ENCODE results near the gene ZNF846. TPM values are rescaled to one million over a fixed set of nuclear protein-coding genes. Genes with fewer than 3 reads are reported as not detected.
"Not testable (repeated sequence)": the region's sequence is repeated elsewhere in the genome, so short reads cannot be mapped to it uniquely, and the experiment has no call there.

ZNF846 gene
- total and polyA plus RNA-seq, 5 donors from 2014 or later, result 3.6 to 8.4 (median 4.0) TPM

- H3K36me3 Mint-ChIP-seq, result no peaks in the 10 kb centered on the region
- no peaks in the 10 kb centered on the region for H3K36me3 ChIP-seq (ENCODE audit: control insufficient read depth, insufficient read depth, low read length)
- DNase-seq, result no peak
- no peak for ATAC-seq (ENCODE audit: low read depth in 2 of 2)
- H3K27ac Mint-ChIP-seq, result peak overlapping the region in 1 of 3 donors; percentile 31
- H3K27me3 Mint-ChIP-seq, result no peaks in the 10 kb centered on the region
- no peaks in the 10 kb centered on the region for H3K9me3 ChIP-seq (ENCODE audit: control insufficient read depth in 2 of 2, low read length in 2 of 2)
- peaks cover 10 to 39% (median 12%) of the 10 kb centered on the region in 4 donors for H3K4me1 Mint-ChIP-seq
- H3K4me1 ChIP-seq (ENCODE audit: control insufficient read depth, insufficient read depth, low read length, poor library complexity, severe bottlenecking), result peaks cover 22% of the 10 kb centered on the region
- no peak overlapping the region for H3K27ac ChIP-seq (ENCODE audit: insufficient read depth, low read length, poor library complexity, severe bottlenecking)
- no peak overlapping the region for H3K4me3 ChIP-seq (ENCODE audit: low read depth, low read length)
- peaks cover 0 to 2% (median 0%) of the 10 kb centered on the region in 7 donors for H3K9me3 Mint-ChIP-seq
- no peaks in the 10 kb centered on the region for H3K27me3 ChIP-seq (ENCODE audit: control insufficient read depth, insufficient read depth, low read length)
- H3K4me3 Mint-ChIP-seq, result peak overlapping the region in 2 of 4 donors; percentile 58 to 80
These were observed 20.5 kb upstream of the ZNF846 start for GRCh38 chr19:9789066-9789465.

- not testable (repeated sequence) for H3K9me3 Mint-ChIP-seq; H3K27me3 Mint-ChIP-seq; H3K27me3 ChIP-seq (ENCODE audit: control insufficient read depth, insufficient read depth, low read length); H3K4me3 ChIP-seq (ENCODE audit: low read depth, low read length); ATAC-seq (ENCODE audit: low read depth in 2 of 2); H3K36me3 ChIP-seq (ENCODE audit: control insufficient read depth, insufficient read depth, low read length); H3K27ac ChIP-seq (ENCODE audit: insufficient read depth, low read length, poor library complexity, severe bottlenecking); H3K9me3 ChIP-seq (ENCODE audit: control insufficient read depth in 2 of 2, low read length in 2 of 2); H3K36me3 Mint-ChIP-seq; DNase-seq; H3K27ac Mint-ChIP-seq
- Mint-ChIP-seq H3K4me3 (peak overlapping the region in 1 of 4 donors; percentile 80), H3K4me1 (peaks cover 10 to 41% (median 12%) of the 10 kb centered on the region in 4 donors)
- H3K4me1 ChIP-seq (ENCODE audit: control insufficient read depth, insufficient read depth, low read length, poor library complexity, severe bottlenecking), result peaks cover 22% of the 10 kb centered on the region
These were observed 20.1 kb upstream of the ZNF846 start for GRCh38 chr19:9788604-9789003.

- Histone ChIP-seq H3K27me3 (ENCODE audit: control insufficient read depth, insufficient read depth, low read length) (no peaks in the 10 kb centered on the region), H3K27ac (ENCODE audit: insufficient read depth, low read length, poor library complexity, severe bottlenecking) (no peak overlapping the region), H3K36me3 (ENCODE audit: control insufficient read depth, insufficient read depth, low read length) (no peaks in the 10 kb centered on the region), H3K9me3 (ENCODE audit: control insufficient read depth in 2 of 2, low read length in 2 of 2) (no peaks in the 10 kb centered on the region), H3K4me1 (ENCODE audit: control insufficient read depth, insufficient read depth, low read length, poor library complexity, severe bottlenecking) (peaks cover 16% of the 10 kb centered on the region), H3K4me3 (ENCODE audit: low read depth, low read length) (peak overlapping the region; percentile 18)
- no peaks in the 10 kb centered on the region for H3K9me3 Mint-ChIP-seq
- H3K27ac Mint-ChIP-seq, result peak overlapping the region in 2 of 3 donors; percentile 67 to 94
- peaks cover 7 to 36% (median 10%) of the 10 kb centered on the region in 4 donors for H3K4me1 Mint-ChIP-seq
- H3K36me3 Mint-ChIP-seq, result peaks cover 4% of the 10 kb centered on the region
- DNase-seq, result no peak
- no peaks in the 10 kb centered on the region for H3K27me3 Mint-ChIP-seq
- no peak for ATAC-seq (ENCODE audit: low read depth in 2 of 2)
- peak overlapping the region; percentile 70 to 82 (median 76) for H3K4me3 Mint-ChIP-seq
These were observed 18.3 kb upstream of the ZNF846 start for GRCh38 chr19:9786819-9787218.

GRCh38 chr19:9786342-9786741 lies 17.8 kb upstream of the ZNF846 start:
- H3K4me1 Mint-ChIP-seq, result peaks cover 7 to 33% (median 9%) of the 10 kb centered on the region in 4 donors
- no peaks in the 10 kb centered on the region for H3K9me3 Mint-ChIP-seq
- DNase-seq (no peak), ATAC-seq (ENCODE audit: low read depth in 2 of 2) (no peak)
- no peaks in the 10 kb centered on the region for H3K27me3 Mint-ChIP-seq
- H3K27ac Mint-ChIP-seq, result peak overlapping the region; percentile 67 to 96 (median 94)
- Histone ChIP-seq H3K4me3 (ENCODE audit: low read depth, low read length) (peak overlapping the region; percentile 57), H3K27me3 (ENCODE audit: control insufficient read depth, insufficient read depth, low read length) (no peaks in the 10 kb centered on the region), H3K36me3 (ENCODE audit: control insufficient read depth, insufficient read depth, low read length) (no peaks in the 10 kb centered on the region), H3K9me3 (ENCODE audit: control insufficient read depth in 2 of 2, low read length in 2 of 2) (no peaks in the 10 kb centered on the region), H3K4me1 (ENCODE audit: control insufficient read depth, insufficient read depth, low read length, poor library complexity, severe bottlenecking) (peaks cover 14% of the 10 kb centered on the region), H3K27ac (ENCODE audit: insufficient read depth, low read length, poor library complexity, severe bottlenecking) (peak overlapping the region; percentile 85)
- peaks cover 4% of the 10 kb centered on the region for H3K36me3 Mint-ChIP-seq
- H3K4me3 Mint-ChIP-seq, result peak overlapping the region; percentile 82 to 92 (median 88)

- DNase-seq (peak; percentile 90 to 95 (median 92)), ATAC-seq (ENCODE audit: low read depth in 2 of 2) (peak; percentile 79 to 82)
- Histone ChIP-seq H3K4me3 (ENCODE audit: low read depth, low read length) (peak overlapping the region; percentile 64), H3K36me3 (ENCODE audit: control insufficient read depth, insufficient read depth, low read length) (no peaks in the 10 kb centered on the region), H3K27ac (ENCODE audit: insufficient read depth, low read length, poor library complexity, severe bottlenecking) (peak overlapping the region; percentile 85), H3K27me3 (ENCODE audit: control insufficient read depth, insufficient read depth, low read length) (no peaks in the 10 kb centered on the region), H3K4me1 (ENCODE audit: control insufficient read depth, insufficient read depth, low read length, poor library complexity, severe bottlenecking) (peaks cover 9% of the 10 kb centered on the region), H3K9me3 (ENCODE audit: control insufficient read depth in 2 of 2, low read length in 2 of 2) (no peaks in the 10 kb centered on the region)
- H3K9me3 Mint-ChIP-seq, result no peaks in the 10 kb centered on the region
- peak overlapping the region; percentile 82 to 92 (median 88) for H3K4me3 Mint-ChIP-seq
- peak overlapping the region; percentile 88 to 96 (median 94) for H3K27ac Mint-ChIP-seq
- peaks cover 5 to 28% (median 8%) of the 10 kb centered on the region in 4 donors for H3K4me1 Mint-ChIP-seq
- peaks cover 4% of the 10 kb centered on the region for H3K36me3 Mint-ChIP-seq
- no peaks in the 10 kb centered on the region for H3K27me3 Mint-ChIP-seq
These were observed 17.1 kb upstream of the ZNF846 start for GRCh38 chr19:9785367-9786331.

- ATAC-seq (ENCODE audit: low read depth in 2 of 2); H3K27ac ChIP-seq (ENCODE audit: insufficient read depth, low read length, poor library complexity, severe bottlenecking): not testable (repeated sequence)
These were observed 15.6 kb upstream of the ZNF846 start for GRCh38 chr19:9784163-9784496.

GRCh38 chr19:9782338-9782737 lies 13.8 kb upstream of the ZNF846 start:
- Histone ChIP-seq H3K36me3 (ENCODE audit: control insufficient read depth, insufficient read depth, low read length) (no peaks in the 10 kb centered on the region), H3K9me3 (ENCODE audit: control insufficient read depth in 2 of 2, low read length in 2 of 2) (peaks cover 6 to 10% of the 10 kb centered on the region in 2 experiments), H3K27ac (ENCODE audit: insufficient read depth, low read length, poor library complexity, severe bottlenecking) (no peak overlapping the region), H3K4me1 (ENCODE audit: control insufficient read depth, insufficient read depth, low read length, poor library complexity, severe bottlenecking) (peaks cover 9% of the 10 kb centered on the region), H3K27me3 (ENCODE audit: control insufficient read depth, insufficient read depth, low read length) (no peaks in the 10 kb centered on the region), H3K4me3 (ENCODE audit: low read depth, low read length) (no peak overlapping the region)
- ATAC-seq (ENCODE audit: low read depth in 2 of 2), result no peak
- Mint-ChIP-seq H3K27me3 (no peaks in the 10 kb centered on the region), H3K4me3 (peak overlapping the region in 1 of 4 donors; percentile 54), H3K27ac (no peak overlapping the region), H3K4me1 (peaks cover 0 to 21% (median 2%) of the 10 kb centered on the region in 4 donors), H3K36me3 (peaks cover 9% of the 10 kb centered on the region), H3K9me3 (peaks cover 0 to 10% (median 2%) of the 10 kb centered on the region in 7 donors)
- no peak for DNase-seq

More at GRCh38 chr19:9784163-9784496, 15.6 kb upstream of the ZNF846 start:
- not testable (repeated sequence) for H3K9me3 Mint-ChIP-seq; H3K4me1 ChIP-seq (ENCODE audit: control insufficient read depth, insufficient read depth, low read length, poor library complexity, severe bottlenecking); H3K27me3 Mint-ChIP-seq; H3K9me3 ChIP-seq (ENCODE audit: control insufficient read depth in 2 of 2, low read length in 2 of 2); H3K36me3 Mint-ChIP-seq; H3K4me3 ChIP-seq (ENCODE audit: low read depth, low read length); DNase-seq; H3K27me3 ChIP-seq (ENCODE audit: control insufficient read depth, insufficient read depth, low read length); H3K36me3 ChIP-seq (ENCODE audit: control insufficient read depth, insufficient read depth, low read length)
- Mint-ChIP-seq H3K4me3 (peak overlapping the region; percentile 75 to 89 (median 85)), H3K27ac (peak overlapping the region in 2 of 3 donors; percentile 27 to 82), H3K4me1 (peaks cover 0 to 21% (median 2%) of the 10 kb centered on the region in 4 donors)
